Measurements from ENCODE around the gene DOK3.

DNA sequence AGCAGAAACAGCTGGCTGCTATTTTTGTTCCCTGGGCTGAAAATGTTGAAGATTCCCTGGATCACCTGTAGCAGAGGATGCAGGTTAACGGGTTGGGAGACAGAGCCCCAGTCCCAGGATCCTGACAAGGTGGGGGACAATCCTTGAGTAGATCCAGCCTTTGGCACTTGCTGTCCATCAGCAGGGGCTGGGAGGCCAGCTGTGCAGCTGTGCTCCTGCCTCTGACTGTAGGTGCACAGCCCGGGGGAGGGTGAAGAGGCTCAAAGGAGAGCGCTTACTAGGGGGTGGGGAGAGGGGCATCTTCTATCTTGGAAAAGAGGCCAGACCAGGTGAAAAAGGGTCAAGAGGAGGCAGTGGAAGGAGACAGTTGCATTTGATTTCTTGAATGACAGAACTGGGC, 10.6 kb upstream of the DOK3 start:
- TF ChIP-seq CTCF (IDR thresholded peaks at IDR 0.05) = no peak
- no peak for TF ChIP-seq POLR2A (IDR thresholded peaks at IDR 0.05)
- no peak for TF ChIP-seq POLR2AphosphoS5 (IDR thresholded peaks at IDR 0.05)
